GM23338 (cell line): ENCODE data around the gene GPC5. TPM values are rescaled to one million over a fixed set of nuclear protein-coding genes. Genes with fewer than 3 reads are reported as not detected.

Experiments used
- ATAC-seq: fragments of 200-7000 bp; cut with Tn5 transposase; 3 replicates; pipeline ENCODE4 v1.9.1; 2020
- DNase-seq: peaks from one replicate; pipeline ENCODE4 v3.0.0-alpha.2; 2015; ENCODE audit warnings: low spot score
- H2AFZ ChIP-seq: fragments of 200-600 bp; sonication (generic); 2 replicates; pipeline ENCODE4 v1.8.0; 2016; ENCODE audit warnings: antibody characterized with exemption, mild to moderate bottlenecking, moderate library complexity
- H3F3A ChIP-seq: fragments of 200-600 bp; sonication (generic); replicated peaks from 2 replicates; pipeline ENCODE4 v1.8.0; 2017; ENCODE audit warnings: antibody characterized with exemption, mixed run types, low read depth
- H3K27ac ChIP-seq: fragments of 200-600 bp; sonication (generic); 2 replicates; pipeline ENCODE4 v1.6.1; 2016; ENCODE audit warnings: low read depth
- H3K27me3 ChIP-seq: fragments of 200-600 bp; sonication (generic); 2 replicates; pipeline ENCODE4 v1.8.0; 2016; ENCODE audit warnings: mild to moderate bottlenecking, mixed run types, moderate library complexity; ENCODE audit not compliant: insufficient read depth
- H3K36me3 ChIP-seq: fragments of 200-600 bp; sonication (generic); 2 replicates; pipeline ENCODE4 v1.8.0; 2016; ENCODE audit warnings: mild to moderate bottlenecking; ENCODE audit not compliant: insufficient read depth
- H3K4me1 ChIP-seq: fragments of 200-600 bp; sonication (generic); 2 replicates; pipeline ENCODE4 v1.8.0; 2016; ENCODE audit warnings: mild to moderate bottlenecking, moderate library complexity; ENCODE audit not compliant: insufficient read depth
- H3K4me2 ChIP-seq: fragments of 200-600 bp; sonication (generic); 2 replicates; pipeline ENCODE4 v1.7.1; 2017; ENCODE audit warnings: mixed run types
- H3K4me3 ChIP-seq: fragments of 200-600 bp; sonication (generic); 2 replicates; pipeline ENCODE4 v1.6.1; 2016; ENCODE audit warnings: mixed run types
- H3K79me2 ChIP-seq: fragments of 200-600 bp; sonication (generic); replicated peaks from 2 replicates; pipeline ENCODE4 v1.8.0; 2017; ENCODE audit warnings: mild to moderate bottlenecking; ENCODE audit not compliant: insufficient read depth
- H3K9me2 ChIP-seq: fragments of 200-600 bp; sonication (generic); 2 replicates; pipeline ENCODE4 v1.8.0; 2017; ENCODE audit not compliant: insufficient read depth
- H4K20me1 ChIP-seq: fragments of 200-600 bp; sonication (generic); replicated peaks from 2 replicates; pipeline ENCODE4 v1.8.0; 2017; ENCODE audit warnings: mild to moderate bottlenecking; ENCODE audit not compliant: insufficient read depth
- H3K27ac Mint-ChIP-seq: 2 replicates; pipeline ENCODE4 v1.8.0; 2020; ENCODE audit warnings: inconsistent platforms, mild to moderate bottlenecking, moderate library complexity, mixed read lengths
- H3K27me3 Mint-ChIP-seq: 3 replicates; pipeline ENCODE4 v1.8.0; 2022; ENCODE audit warnings: low read depth, mild to moderate bottlenecking, moderate library complexity, mixed read lengths, inconsistent platforms; ENCODE audit not compliant: insufficient read depth, poor library complexity
- H3K36me3 Mint-ChIP-seq: 3 replicates; pipeline ENCODE4 v1.8.0; 2021; ENCODE audit warnings: low read depth, mild to moderate bottlenecking, inconsistent platforms, moderate library complexity, mixed read lengths
- H3K4me1 Mint-ChIP-seq: 3 replicates; pipeline ENCODE4 v1.8.0; 2020; ENCODE audit warnings: mild to moderate bottlenecking, inconsistent platforms, mixed read lengths
- H3K4me3 Mint-ChIP-seq: 3 replicates; pipeline ENCODE4 v1.8.0; 2021; ENCODE audit warnings: moderate library complexity, mild to moderate bottlenecking, inconsistent platforms, mixed read lengths
- H3K9me3 Mint-ChIP-seq: 3 replicates; pipeline ENCODE4 v1.8.0; 2020; ENCODE audit warnings: moderate library complexity, mild to moderate bottlenecking, inconsistent platforms, mixed read lengths
- CREB1 ChIP-seq: fragments of 250-450 bp; sonication (Bioruptor Pico); IDR thresholded peaks from 2 replicates; pipeline ENCODE4 v1.5.0; 2020; ENCODE audit warnings: low read depth, mild to moderate bottlenecking, moderate library complexity
- ETS1 ChIP-seq: IDR thresholded peaks from 2 replicates; pipeline ENCODE4 v1.6.1; 2016; ENCODE audit warnings: antibody characterized with exemption
- EZH2 ChIP-seq: fragments of 200-600 bp; sonication (generic); IDR thresholded peaks from one replicate; pipeline ENCODE4 v1.8.0; 2017; ENCODE audit warnings: antibody characterized with exemption, mild to moderate bottlenecking, low read depth; ENCODE audit not compliant: unreplicated experiment
- EZH2phosphoT487 ChIP-seq: fragments of 200-600 bp; sonication (generic); IDR thresholded peaks from one replicate; pipeline ENCODE4 v1.8.1; 2018; ENCODE audit warnings: antibody characterized with exemption; ENCODE audit not compliant: unreplicated experiment
- JUNB ChIP-seq: IDR thresholded peaks from one replicate; pipeline ENCODE4 v1.6.1; 2016; ENCODE audit warnings: antibody characterized with exemption; ENCODE audit not compliant: unreplicated experiment
- NANOG ChIP-seq: IDR thresholded peaks from 2 replicates; pipeline ENCODE4 v1.6.1; 2016; ENCODE audit warnings: antibody characterized with exemption, borderline replicate concordance
- POLR2AphosphoS5 ChIP-seq: IDR thresholded peaks from 2 replicates; pipeline ENCODE4 v1.6.1; 2016; ENCODE audit warnings: antibody characterized with exemption, low read depth
- STAT1 ChIP-seq: IDR thresholded peaks from one replicate; pipeline ENCODE4 v1.6.1; 2016; ENCODE audit warnings: antibody characterized with exemption; ENCODE audit not compliant: unreplicated experiment
- ZNF114 ChIP-seq: fragments of 250-450 bp; sonication (Bioruptor Pico); IDR thresholded peaks from 2 replicates; pipeline ENCODE4 v1.5.0; 2020; ENCODE audit warnings: mild to moderate bottlenecking, moderate library complexity
- ZNF331 ChIP-seq: fragments of 250-450 bp; sonication (Bioruptor Pico); IDR thresholded peaks from 2 replicates; pipeline ENCODE4 v1.5.0; 2020; ENCODE audit warnings: low read depth, mild to moderate bottlenecking, moderate library complexity
- polyA plus RNA-seq: library from polyadenylated mRNA; unstranded; fragments of >200 nt; fragmentation: Nextera tagmentation; extraction: Ambion mirVana; gene quantifications from 2 replicates; pipeline ENCODE4 v1.2.1, GENCODE V29; 2016
- total RNA-seq: library from RNA; depleted of rRNA; stranded (reverse); fragments of >200 nt; shearing (Covaris generic); gene quantifications from 2 replicates; pipeline ENCODE4 v1.2.3, GENCODE V29; 2014
- TF ChIP-seq, protein P1 (sequence below), 2 experiments: fragments of 200-600 bp in 1 of 2; sonication (generic) in 1 of 2; conservative IDR thresholded peaks; 2 replicates each; pipeline versions ENCODE4 v1.5.1 to v1.6.1; 2016 to 2017; ENCODE audit warnings: antibody characterized with exemption in 2 of 2, low read depth in 2 of 2, mild to moderate bottlenecking in 2 of 2, moderate library complexity in 1 of 2
- TF ChIP-seq, protein P2 (sequence below): IDR thresholded peaks from one replicate; pipeline ENCODE4 v1.6.1; 2018; ENCODE audit warnings: antibody characterized with exemption; ENCODE audit not compliant: unreplicated experiment
- TF ChIP-seq, protein P3 (sequence below): fragments of 250-450 bp; sonication (Bioruptor Pico); IDR thresholded peaks from 2 replicates; pipeline ENCODE4 v1.5.0; 2020; ENCODE audit warnings: mild to moderate bottlenecking, moderate library complexity

The GPC5 gene
- total and polyA plus RNA-seq, 2 experiments from 2014 or later, result 0.95 to 1.1 TPM

GRCh38 chr13:91632086-91632485 is 233.7 kb downstream of the GPC5 start:
- no peak overlapping the region for H3K4me3 ChIP-seq
- Mint-ChIP-seq H3K27ac (no peak overlapping the region), H3K36me3 (no peaks in the 10 kb centered on the region), H3K27me3 (no peaks in the 10 kb centered on the region), H3K4me1 (peaks cover 3% of the 10 kb centered on the region; the same call in 1 of the 3 replicates), H3K9me3 (no peaks in the 10 kb centered on the region), H3K4me3 (no peak overlapping the region)
- H3K36me3 ChIP-seq, result no peaks in the 10 kb centered on the region
- H4K20me1 ChIP-seq, result no peaks in the 10 kb centered on the region
- no peaks in the 10 kb centered on the region; the same call in 1 of the 2 replicates for H3K9me2 ChIP-seq
- H3K27ac ChIP-seq, result no peak overlapping the region
- H3K27me3 ChIP-seq, result no peaks in the 10 kb centered on the region
- no peaks in the 10 kb centered on the region for H3F3A ChIP-seq
- no peaks in the 10 kb centered on the region for H3K79me2 ChIP-seq
- no peak overlapping the region for H2AFZ ChIP-seq
- DNase-seq, result no peak
- no peak for ATAC-seq
- H3K4me1 ChIP-seq, result no peaks in the 10 kb centered on the region
- no peak overlapping the region for H3K4me2 ChIP-seq
- TF ChIP-seq CREB1 (CRISPR knock-in tag), result no peak
- TF ChIP-seq ETS1, result no peak
- TF ChIP-seq, protein P1, sequence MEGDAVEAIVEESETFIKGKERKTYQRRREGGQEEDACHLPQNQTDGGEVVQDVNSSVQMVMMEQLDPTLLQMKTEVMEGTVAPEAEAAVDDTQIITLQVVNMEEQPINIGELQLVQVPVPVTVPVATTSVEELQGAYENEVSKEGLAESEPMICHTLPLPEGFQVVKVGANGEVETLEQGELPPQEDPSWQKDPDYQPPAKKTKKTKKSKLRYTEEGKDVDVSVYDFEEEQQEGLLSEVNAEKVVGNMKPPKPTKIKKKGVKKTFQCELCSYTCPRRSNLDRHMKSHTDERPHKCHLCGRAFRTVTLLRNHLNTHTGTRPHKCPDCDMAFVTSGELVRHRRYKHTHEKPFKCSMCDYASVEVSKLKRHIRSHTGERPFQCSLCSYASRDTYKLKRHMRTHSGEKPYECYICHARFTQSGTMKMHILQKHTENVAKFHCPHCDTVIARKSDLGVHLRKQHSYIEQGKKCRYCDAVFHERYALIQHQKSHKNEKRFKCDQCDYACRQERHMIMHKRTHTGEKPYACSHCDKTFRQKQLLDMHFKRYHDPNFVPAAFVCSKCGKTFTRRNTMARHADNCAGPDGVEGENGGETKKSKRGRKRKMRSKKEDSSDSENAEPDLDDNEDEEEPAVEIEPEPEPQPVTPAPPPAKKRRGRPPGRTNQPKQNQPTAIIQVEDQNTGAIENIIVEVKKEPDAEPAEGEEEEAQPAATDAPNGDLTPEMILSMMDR (conservative IDR thresholded peaks at IDR 0.05; ENCODE audit: low read depth in 2 of 2), result no peak
- no peak for TF ChIP-seq STAT1
- TF ChIP-seq EZH2, result no peak
- TF ChIP-seq, protein P2, sequence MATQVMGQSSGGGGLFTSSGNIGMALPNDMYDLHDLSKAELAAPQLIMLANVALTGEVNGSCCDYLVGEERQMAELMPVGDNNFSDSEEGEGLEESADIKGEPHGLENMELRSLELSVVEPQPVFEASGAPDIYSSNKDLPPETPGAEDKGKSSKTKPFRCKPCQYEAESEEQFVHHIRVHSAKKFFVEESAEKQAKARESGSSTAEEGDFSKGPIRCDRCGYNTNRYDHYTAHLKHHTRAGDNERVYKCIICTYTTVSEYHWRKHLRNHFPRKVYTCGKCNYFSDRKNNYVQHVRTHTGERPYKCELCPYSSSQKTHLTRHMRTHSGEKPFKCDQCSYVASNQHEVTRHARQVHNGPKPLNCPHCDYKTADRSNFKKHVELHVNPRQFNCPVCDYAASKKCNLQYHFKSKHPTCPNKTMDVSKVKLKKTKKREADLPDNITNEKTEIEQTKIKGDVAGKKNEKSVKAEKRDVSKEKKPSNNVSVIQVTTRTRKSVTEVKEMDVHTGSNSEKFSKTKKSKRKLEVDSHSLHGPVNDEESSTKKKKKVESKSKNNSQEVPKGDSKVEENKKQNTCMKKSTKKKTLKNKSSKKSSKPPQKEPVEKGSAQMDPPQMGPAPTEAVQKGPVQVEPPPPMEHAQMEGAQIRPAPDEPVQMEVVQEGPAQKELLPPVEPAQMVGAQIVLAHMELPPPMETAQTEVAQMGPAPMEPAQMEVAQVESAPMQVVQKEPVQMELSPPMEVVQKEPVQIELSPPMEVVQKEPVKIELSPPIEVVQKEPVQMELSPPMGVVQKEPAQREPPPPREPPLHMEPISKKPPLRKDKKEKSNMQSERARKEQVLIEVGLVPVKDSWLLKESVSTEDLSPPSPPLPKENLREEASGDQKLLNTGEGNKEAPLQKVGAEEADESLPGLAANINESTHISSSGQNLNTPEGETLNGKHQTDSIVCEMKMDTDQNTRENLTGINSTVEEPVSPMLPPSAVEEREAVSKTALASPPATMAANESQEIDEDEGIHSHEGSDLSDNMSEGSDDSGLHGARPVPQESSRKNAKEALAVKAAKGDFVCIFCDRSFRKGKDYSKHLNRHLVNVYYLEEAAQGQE, result no peak
- no peak for TF ChIP-seq NANOG
- TF ChIP-seq POLR2AphosphoS5, result no peak
- TF ChIP-seq ZNF114, result no peak
- TF ChIP-seq ZNF331 (CRISPR knock-in tag), result no peak
- TF ChIP-seq, protein P3, sequence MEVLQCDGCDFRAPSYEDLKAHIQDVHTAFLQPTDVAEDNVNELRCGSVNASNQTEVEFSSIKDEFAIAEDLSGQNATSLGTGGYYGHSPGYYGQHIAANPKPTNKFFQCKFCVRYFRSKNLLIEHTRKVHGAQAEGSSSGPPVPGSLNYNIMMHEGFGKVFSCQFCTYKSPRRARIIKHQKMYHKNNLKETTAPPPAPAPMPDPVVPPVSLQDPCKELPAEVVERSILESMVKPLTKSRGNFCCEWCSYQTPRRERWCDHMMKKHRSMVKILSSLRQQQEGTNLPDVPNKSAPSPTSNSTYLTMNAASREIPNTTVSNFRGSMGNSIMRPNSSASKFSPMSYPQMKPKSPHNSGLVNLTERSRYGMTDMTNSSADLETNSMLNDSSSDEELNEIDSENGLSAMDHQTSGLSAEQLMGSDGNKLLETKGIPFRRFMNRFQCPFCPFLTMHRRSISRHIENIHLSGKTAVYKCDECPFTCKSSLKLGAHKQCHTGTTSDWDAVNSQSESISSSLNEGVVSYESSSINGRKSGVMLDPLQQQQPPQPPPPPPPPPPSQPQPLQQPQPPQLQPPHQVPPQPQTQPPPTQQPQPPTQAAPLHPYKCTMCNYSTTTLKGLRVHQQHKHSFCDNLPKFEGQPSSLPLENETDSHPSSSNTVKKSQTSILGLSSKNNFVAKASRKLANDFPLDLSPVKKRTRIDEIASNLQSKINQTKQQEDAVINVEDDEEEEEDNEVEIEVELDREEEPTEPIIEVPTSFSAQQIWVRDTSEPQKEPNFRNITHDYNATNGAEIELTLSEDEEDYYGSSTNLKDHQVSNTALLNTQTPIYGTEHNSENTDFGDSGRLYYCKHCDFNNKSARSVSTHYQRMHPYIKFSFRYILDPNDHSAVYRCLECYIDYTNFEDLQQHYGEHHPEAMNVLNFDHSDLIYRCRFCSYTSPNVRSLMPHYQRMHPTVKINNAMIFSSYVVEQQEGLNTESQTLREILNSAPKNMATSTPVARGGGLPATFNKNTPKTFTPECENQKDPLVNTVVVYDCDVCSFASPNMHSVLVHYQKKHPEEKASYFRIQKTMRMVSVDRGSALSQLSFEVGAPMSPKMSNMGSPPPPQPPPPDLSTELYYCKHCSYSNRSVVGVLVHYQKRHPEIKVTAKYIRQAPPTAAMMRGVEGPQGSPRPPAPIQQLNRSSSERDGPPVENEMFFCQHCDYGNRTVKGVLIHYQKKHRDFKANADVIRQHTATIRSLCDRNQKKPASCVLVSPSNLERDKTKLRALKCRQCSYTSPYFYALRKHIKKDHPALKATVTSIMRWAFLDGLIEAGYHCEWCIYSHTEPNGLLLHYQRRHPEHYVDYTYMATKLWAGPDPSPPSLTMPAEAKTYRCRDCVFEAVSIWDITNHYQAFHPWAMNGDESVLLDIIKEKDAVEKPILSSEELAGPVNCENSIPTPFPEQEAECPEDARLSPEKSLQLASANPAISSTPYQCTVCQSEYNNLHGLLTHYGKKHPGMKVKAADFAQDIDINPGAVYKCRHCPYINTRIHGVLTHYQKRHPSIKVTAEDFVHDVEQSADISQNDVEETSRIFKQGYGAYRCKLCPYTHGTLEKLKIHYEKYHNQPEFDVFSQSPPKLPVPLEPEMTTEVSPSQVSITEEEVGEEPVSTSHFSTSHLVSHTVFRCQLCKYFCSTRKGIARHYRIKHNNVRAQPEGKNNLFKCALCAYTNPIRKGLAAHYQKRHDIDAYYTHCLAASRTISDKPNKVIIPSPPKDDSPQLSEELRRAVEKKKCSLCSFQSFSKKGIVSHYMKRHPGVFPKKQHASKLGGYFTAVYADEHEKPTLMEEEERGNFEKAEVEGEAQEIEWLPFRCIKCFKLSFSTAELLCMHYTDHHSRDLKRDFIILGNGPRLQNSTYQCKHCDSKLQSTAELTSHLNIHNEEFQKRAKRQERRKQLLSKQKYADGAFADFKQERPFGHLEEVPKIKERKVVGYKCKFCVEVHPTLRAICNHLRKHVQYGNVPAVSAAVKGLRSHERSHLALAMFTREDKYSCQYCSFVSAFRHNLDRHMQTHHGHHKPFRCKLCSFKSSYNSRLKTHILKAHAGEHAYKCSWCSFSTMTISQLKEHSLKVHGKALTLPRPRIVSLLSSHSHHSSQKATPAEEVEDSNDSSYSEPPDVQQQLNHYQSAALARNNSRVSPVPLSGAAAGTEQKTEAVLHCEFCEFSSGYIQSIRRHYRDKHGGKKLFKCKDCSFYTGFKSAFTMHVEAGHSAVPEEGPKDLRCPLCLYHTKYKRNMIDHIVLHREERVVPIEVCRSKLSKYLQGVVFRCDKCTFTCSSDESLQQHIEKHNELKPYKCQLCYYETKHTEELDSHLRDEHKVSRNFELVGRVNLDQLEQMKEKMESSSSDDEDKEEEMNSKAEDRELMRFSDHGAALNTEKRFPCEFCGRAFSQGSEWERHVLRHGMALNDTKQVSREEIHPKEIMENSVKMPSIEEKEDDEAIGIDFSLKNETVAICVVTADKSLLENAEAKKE, result no peak
- TF ChIP-seq JUNB, result no peak
- TF ChIP-seq EZH2phosphoT487, result no peak
